Spleen (tissue), 7 donors: ENCODE results near the gene FAM43B.

Experiments
- POLR2A ChIP-seq, 3 donors: fragments of 450-650 bp; IDR thresholded peaks; one replicate each; pipeline ENCODE4 v1.5.1; 2017; ENCODE audit warnings: antibody characterized with exemption in 3 of 3, mild to moderate bottlenecking in 1 of 3
- POLR2AphosphoS5 ChIP-seq, 3 donors: sonication (generic); formaldehyde crosslinking; IDR thresholded peaks; one replicate each; pipeline ENCODE4 v1.5.1; 2017; ENCODE audit warnings: antibody characterized with exemption in 3 of 3
- TF ChIP-seq, protein P1 (sequence below), 11 experiments: fragments of 200-600 bp in 7 of 11; fragments of 450-650 bp in 4 of 11; sonication (generic) in 4 of 11; IDR thresholded peaks in 8 of 11; conservative IDR thresholded peaks in 3 of 11; 1 replicate in 7 of 11; 2 replicates in 4 of 11; pipeline versions ENCODE4 v1.4.0 to v1.8.0; 2016 to 2021; ENCODE audit warnings: antibody characterized with exemption in 11 of 11, inconsistent platforms in 4 of 11, mild to moderate bottlenecking in 1 of 11
- donor health status: DM: no; HTN: no; CAD: no; lungs with moderate emphysema.
- donor health status: DM: no; HTN: no; CAD: no.
- donor health status: DM: no; HTN: no; CAD: no.

DNA sequence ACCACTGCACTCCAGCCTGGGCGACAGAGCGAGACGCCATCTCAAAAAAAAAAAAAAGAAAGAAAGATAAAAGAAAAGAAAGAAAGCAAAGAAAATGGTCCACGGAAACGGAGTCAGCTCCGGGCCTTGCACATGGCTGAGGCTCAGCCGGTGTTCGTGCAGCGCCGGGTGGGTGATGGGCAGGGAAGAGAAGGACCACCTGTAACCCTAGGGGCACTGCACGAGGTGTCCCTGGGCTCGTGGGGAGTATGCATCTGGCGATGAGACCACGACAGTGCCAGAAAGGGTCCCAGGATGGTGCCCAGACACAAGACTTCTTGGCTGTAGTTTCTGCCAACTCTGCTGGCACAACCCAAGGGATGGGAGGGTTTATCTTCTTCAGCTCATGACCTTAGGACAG, 42.4 kb downstream of the FAM43B start:
- TF ChIP-seq, protein P1, sequence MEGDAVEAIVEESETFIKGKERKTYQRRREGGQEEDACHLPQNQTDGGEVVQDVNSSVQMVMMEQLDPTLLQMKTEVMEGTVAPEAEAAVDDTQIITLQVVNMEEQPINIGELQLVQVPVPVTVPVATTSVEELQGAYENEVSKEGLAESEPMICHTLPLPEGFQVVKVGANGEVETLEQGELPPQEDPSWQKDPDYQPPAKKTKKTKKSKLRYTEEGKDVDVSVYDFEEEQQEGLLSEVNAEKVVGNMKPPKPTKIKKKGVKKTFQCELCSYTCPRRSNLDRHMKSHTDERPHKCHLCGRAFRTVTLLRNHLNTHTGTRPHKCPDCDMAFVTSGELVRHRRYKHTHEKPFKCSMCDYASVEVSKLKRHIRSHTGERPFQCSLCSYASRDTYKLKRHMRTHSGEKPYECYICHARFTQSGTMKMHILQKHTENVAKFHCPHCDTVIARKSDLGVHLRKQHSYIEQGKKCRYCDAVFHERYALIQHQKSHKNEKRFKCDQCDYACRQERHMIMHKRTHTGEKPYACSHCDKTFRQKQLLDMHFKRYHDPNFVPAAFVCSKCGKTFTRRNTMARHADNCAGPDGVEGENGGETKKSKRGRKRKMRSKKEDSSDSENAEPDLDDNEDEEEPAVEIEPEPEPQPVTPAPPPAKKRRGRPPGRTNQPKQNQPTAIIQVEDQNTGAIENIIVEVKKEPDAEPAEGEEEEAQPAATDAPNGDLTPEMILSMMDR (IDR thresholded peaks at IDR 0.05 in 8 of 11, conservative IDR thresholded peaks at IDR 0.05 in 3 of 11) = no peak
- no peak for TF ChIP-seq POLR2A (IDR thresholded peaks at IDR 0.05)
- no peak for TF ChIP-seq POLR2AphosphoS5 (IDR thresholded peaks at IDR 0.05)
